DMS114 treated with DMSO at 0.1 percent for 48 hours (cell line): ENCODE measurements around the gene PLXNB3.
"Not testable (repeated sequence)": the region's sequence is repeated elsewhere in the genome, so short reads cannot be mapped to it uniquely, and the experiment has no call there.

Source experiments
- DNase-seq: peaks from one replicate; lab custom pipeline; 2025; ENCODE audit not compliant: unreplicated experiment; lab: John Stamatoyannopoulos, UW

Gene PLXNB3

GRCh38 chrX:153732401-153732800 lies 31.6 kb upstream of the PLXNB3 start:
- no peak for DNase-seq

DNA sequence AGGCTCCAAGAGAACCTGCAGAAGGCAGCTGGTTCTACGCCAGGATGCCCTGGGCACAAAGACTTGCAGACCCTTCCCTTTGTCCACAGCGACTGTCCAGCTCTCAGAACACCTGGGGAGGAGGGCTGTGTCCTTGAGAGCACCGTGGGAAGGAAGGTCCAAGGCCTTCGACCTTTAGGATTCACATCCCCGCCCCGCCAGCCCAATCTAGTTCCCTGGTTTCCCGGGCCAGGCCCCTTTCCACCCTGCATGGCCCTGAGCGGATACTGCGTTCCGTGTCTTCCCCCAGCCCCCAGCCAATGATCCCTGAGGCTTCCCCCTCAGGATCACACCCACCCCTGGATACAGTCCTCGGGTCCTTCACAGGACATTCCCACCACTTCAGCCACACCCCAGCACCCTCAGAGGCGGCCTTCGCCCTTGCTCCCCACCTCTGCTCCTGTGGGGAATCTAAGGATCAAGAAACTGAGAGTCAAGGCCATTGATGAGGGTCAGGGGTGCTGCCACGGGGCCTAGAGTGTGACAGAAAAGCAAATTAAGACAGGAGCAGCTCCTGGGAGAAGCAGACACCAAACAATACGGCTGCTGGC lies 30.3 kb upstream of the PLXNB3 start:
- no peak for DNase-seq

GRCh38 chrX:153734871-153735270 lies 29.2 kb upstream of the PLXNB3 start:
- no peak for DNase-seq

GRCh38 chrX:153735274-153735673 lies 28.8 kb upstream of the PLXNB3 start:
- DNase-seq = no peak

- no peak for DNase-seq
These were observed 27.8 kb upstream of the PLXNB3 start for GRCh38 chrX:153736071-153736820.

- DNase-seq = no peak
These were observed 27.1 kb upstream of the PLXNB3 start for GRCh38 chrX:153736871-153737441.

DNA sequence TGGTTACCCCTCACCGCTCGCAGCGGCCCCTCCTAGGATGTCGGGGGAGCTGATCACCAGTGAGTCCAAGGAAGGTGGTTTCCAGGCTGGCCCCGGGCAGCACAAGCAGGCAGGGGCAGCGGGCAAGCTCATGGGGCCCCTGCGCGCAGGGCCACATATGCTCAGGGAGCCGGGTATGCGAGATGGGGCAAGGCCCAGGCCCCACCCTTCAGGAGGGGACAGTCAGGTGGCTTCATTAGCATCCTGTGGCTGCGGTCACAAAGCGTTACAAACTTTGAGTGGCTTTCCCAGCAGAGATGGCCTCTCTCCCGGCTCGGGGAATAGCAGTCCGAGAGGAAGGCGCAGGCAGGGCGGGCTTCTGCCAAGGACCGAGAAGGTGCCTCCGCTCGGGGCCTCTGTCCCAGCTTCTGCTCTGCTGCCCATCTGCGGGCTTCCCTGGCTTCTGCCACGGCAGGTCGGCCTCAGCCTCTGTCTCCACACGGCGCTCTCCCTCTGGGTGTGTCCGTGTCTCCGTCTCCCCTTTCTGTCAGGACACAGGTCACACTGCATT lies 25.9 kb upstream of the PLXNB3 start:
- no peak for DNase-seq

DNA sequence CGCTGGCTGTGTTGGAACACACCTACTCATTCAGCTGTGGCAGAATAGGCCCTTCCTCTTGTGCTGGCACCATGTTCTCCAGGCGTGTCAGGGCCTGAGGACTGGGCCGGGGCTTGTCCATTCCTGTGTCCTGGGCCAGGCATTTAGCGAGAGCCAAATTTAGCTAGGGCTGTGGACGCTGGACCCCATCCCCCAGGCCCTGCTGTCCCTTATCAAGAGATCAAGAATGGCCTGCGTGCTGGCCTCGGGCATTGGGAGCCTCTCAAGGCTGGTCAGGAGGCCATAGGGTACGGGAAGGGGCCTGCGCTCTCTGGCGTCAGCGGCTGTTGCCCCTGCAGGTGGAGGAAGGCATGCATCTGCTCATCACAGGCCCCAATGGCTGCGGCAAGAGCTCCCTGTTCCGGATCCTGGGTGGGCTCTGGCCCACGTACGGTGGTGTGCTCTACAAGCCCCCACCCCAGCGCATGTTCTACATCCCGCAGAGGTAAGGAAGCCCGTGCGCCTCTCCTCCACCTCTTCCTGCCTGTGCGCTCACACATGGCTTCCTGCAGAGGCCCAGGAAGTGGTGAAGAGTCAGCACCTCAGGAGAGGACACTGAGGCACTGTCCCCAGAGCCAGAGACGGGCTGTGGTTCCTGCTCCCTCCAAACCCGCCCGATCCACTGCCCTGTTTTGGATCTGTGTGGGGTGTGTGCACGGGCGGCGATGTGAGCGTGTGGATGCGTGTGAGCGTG lies 24.1 kb upstream of the PLXNB3 start:
- no peak for DNase-seq

DNA sequence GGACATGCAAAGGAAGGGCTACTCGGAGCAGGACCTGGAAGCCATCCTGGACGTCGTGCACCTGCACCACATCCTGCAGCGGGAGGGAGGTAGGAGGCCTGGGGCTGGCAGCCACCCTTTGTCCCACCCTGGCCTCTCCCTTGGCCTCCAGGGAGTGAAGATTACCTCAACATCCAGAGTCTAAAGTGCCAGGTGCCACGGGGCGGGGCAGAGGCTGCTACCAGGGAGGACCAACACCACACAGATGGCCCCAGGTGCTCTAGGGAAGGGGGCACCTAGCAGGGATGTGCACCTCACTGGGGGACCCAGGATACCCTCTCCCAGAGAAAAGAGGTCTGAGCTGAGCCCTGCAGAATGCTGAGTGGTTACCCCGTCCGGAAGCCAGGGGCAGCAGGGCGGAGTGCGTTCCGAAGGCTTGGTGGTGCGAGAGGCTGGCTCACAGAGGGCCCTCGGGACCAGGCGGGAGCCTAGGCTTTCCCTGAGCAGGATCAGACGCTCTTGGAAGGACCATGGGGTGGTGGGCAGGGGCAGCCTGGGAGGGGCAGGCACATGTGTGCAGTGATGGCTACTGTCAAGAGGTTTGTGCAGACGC lies 23.3 kb upstream of the PLXNB3 start:
- DNase-seq = no peak

GRCh38 chrX:153741446-153741845 lies 22.6 kb upstream of the PLXNB3 start:
- no peak for DNase-seq

GRCh38 chrX:153742111-153742510 lies 21.9 kb upstream of the PLXNB3 start:
- DNase-seq = not testable (repeated sequence)

GRCh38 chrX:153742796-153743467 lies 21.1 kb upstream of the PLXNB3 start:
- not testable (repeated sequence) for DNase-seq

DNA sequence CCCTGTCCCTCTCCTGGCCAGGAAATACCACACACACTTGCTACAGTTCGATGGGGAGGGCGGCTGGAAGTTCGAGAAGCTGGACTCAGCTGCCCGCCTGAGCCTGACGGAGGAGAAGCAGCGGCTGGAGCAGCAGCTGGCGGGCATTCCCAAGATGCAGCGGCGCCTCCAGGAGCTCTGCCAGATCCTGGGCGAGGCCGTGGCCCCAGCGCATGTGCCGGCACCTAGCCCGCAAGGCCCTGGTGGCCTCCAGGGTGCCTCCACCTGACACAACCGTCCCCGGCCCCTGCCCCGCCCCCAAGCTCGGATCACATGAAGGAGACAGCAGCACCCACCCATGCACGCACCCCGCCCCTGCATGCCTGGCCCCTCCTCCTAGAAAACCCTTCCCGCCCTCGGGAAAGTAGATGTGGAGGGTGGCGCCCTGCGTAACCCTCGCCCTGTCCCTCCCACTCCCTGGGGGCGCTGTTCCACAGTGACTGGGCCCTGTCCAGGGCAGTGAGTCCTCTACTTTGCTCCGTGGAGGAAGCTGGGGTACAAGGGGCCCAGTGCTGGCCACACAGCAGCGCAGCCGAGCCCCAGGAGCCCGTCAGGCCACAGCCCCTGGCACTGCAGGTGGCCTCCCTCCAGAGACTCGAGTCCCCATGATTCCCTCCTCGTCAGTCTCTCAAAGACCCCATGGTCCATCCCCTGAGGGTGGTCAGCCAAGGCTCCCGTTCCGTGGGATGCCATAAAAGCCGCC lies 20.4 kb upstream of the PLXNB3 start:
- DNase-seq = not testable (repeated sequence)

DNA sequence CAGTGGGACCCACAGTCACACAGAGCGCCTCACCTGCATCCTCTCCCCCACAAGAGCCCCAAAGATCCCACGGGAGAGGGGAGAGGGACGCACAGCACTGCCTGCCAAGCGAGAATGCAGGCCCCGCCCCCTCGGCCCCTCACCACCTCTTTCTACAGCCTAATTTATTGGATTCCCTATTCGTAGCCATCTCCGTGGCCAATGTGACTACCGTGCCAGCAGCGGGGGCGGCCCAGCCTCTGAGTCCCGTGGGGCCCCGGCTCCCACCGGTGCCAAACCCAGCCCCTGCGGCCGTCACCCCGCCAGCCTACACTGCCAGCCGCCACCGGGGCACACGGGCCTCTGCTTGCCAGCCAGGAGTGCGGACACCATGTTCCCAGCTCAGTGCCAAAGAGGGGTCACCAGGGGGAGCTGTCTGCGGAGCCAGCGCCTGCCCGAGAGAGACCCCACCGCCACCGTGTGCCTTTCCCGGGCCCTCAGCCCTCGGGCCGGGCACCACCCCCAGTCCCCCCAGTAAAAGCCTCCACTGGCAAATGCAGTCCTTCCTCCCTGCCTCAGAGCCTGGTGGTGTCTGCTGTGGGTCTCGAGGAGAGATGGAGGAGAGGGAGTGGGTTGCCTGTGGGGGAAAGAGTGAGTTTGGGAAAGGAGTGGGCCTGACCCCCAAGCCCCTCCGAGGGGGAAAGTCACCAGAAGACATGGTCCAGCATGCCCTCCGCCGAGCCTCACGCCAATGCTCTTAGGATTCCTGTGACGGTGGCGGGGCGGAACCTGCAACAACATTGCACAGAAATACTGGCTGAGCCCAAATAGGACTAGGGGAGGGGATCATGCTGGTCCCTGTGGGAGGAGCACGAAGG lies 19.6 kb upstream of the PLXNB3 start:
- DNase-seq = no peak

DNA sequence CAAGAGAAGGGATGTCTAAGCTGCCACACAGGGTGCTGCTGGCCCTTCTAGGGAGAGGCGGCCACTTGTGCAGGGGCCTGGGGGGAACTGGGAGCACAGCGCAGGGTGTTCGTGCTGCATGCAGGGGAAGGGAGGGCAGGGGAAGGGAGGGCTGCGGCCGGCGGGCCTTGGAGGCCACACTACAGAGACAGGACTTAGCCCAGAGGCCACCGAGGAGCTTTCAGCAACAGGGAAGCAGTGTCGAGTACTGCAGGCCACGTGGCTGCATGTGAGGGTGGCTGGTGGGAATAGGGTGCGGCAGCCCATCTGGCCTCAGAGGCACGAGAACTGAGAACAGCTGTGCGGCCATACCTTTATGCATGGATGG lies 19.0 kb upstream of the PLXNB3 start:
- DNase-seq = not testable (repeated sequence)

- DNase-seq = no peak
These were observed 17.7 kb upstream of the PLXNB3 start for GRCh38 chrX:153746359-153746758.

- not testable (repeated sequence) for DNase-seq
These were observed 17.1 kb upstream of the PLXNB3 start for GRCh38 chrX:153746991-153747390.

DNA sequence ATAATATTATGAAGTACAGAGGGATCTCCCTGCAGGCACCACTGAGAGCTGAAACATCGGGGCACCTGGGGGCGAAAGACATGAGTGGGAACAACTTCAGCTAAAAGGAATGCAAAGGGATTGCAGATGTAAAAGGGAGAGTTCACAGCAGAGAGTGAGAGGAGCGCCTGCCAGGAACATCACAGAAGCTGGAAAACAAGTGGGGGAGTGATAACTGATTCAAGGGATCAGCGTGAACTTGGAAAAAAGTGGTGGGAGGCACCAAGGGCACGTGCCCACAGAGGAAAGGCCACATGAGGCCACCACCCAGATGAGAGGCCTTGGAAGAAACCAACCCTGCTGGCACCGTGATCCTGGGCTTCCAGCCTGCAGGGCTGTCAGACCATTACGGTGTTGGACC lies 15.0 kb upstream of the PLXNB3 start:
- not testable (repeated sequence) for DNase-seq
